IMR-90 (cell line): ENCODE results near the gene STAT5A. TPM values are rescaled to one million over a fixed set of nuclear protein-coding genes. Genes with fewer than 3 reads are reported as not detected.

ENCODE experiments used
- ATAC-seq: fragments of 200-7000 bp; cut with Tn5 transposase; 2 replicates; pipeline ENCODE4 v1.9.1; 2020; ENCODE audit warnings: low read depth, mild to moderate bottlenecking, moderate library complexity
- BruUV-seq: library from RNA; stranded (reverse); fragments of 400-500 nt; replicated peaks from 2 replicates; lab custom pipeline; 2021; lab: Mats Ljungman, UMichigan
- CTCF ChIA-PET: fragments of 300-600 bp; formaldehyde crosslinking; extraction: SDS; loops from one replicate; lab custom pipeline; 2021; ENCODE audit warnings: antibody characterized with exemption; lab: Yijun Ruan, JAX
- POLR2A ChIA-PET: fragments of 300-600 bp; sonication (Branson Sonifier 250); formaldehyde crosslinking; loops from one replicate; lab custom pipeline; 2022; ENCODE audit warnings: antibody characterized with exemption; ENCODE audit not compliant: unreplicated experiment; lab: Charles Lee
- DNase-seq: peaks from one replicate; pipeline ENCODE4 v3.0.0; 2013
- H2AFZ ChIP-seq: replicated peaks from 2 replicates; pipeline ENCODE3; 2013; ENCODE audit warnings: low read length, mild to moderate bottlenecking; ENCODE audit not compliant: poor library complexity
- H2AK5ac ChIP-seq: 2 replicates; pipeline ENCODE4 v1.6.1; 2013; ENCODE audit warnings: low read depth, low read length, inconsistent platforms
- H2AK9ac ChIP-seq: replicated peaks from 2 replicates; pipeline ENCODE3; 2013; ENCODE audit warnings: mild to moderate bottlenecking, low read depth, low read length, moderate library complexity; ENCODE audit not compliant: poor library complexity
- H2BK120ac ChIP-seq: 2 replicates; pipeline ENCODE4 v1.6.1; 2013; ENCODE audit warnings: low read depth, low read length, inconsistent platforms
- H2BK15ac ChIP-seq: 3 replicates; pipeline ENCODE4 v1.6.1; 2013; ENCODE audit warnings: low read depth, low read length, inconsistent platforms
- H2BK20ac ChIP-seq: 2 replicates; pipeline ENCODE4 v1.6.1; 2013; ENCODE audit warnings: low read depth, mild to moderate bottlenecking, inconsistent platforms, low read length, moderate library complexity
- H2BK5ac ChIP-seq: 2 replicates; pipeline ENCODE4 v1.6.1; 2013; ENCODE audit warnings: mild to moderate bottlenecking, low read depth, low read length, inconsistent platforms; ENCODE audit not compliant: poor library complexity, severe bottlenecking
- H3K14ac ChIP-seq: replicated peaks from 2 replicates; pipeline ENCODE4 v1.6.1; 2013; ENCODE audit warnings: low read depth, low read length, inconsistent platforms
- H3K18ac ChIP-seq: 2 replicates; pipeline ENCODE4 v1.6.1; 2013; ENCODE audit warnings: low read depth, low read length, control low read depth
- H3K23ac ChIP-seq: 2 replicates; pipeline ENCODE4 v1.6.1; 2013; ENCODE audit warnings: low read depth, low read length, inconsistent platforms
- H3K27ac ChIP-seq: 2 replicates; pipeline ENCODE4 v1.5.1; 2013; ENCODE audit warnings: mild to moderate bottlenecking, control low read depth, low read length; ENCODE audit not compliant: insufficient read depth
- H3K27me3 ChIP-seq: 2 replicates; pipeline ENCODE4 v1.6.1; 2013; ENCODE audit warnings: low read length; ENCODE audit not compliant: control insufficient read depth, insufficient read depth
- H3K36me3 ChIP-seq: 2 replicates; pipeline ENCODE4 v1.6.1; 2013; ENCODE audit warnings: low read length, mixed read lengths; ENCODE audit not compliant: control insufficient read depth, insufficient read depth
- H3K4ac ChIP-seq: 2 replicates; pipeline ENCODE4 v1.6.1; 2013; ENCODE audit warnings: low read depth, low read length, inconsistent platforms
- H3K4me1 ChIP-seq: 2 replicates; pipeline ENCODE4 v1.6.1; 2013; ENCODE audit warnings: low read length, mixed read lengths; ENCODE audit not compliant: control insufficient read depth, insufficient read depth
- H3K4me2 ChIP-seq: 2 replicates; pipeline ENCODE4 v1.6.1; 2013; ENCODE audit warnings: low read depth, mild to moderate bottlenecking, control low read depth, low read length, moderate library complexity
- H3K4me3 ChIP-seq: 2 replicates; pipeline ENCODE4 v1.5.1; 2013; ENCODE audit warnings: low read depth, mild to moderate bottlenecking, control low read depth, low read length, moderate library complexity; ENCODE audit not compliant: insufficient read depth
- H3K56ac ChIP-seq: 2 replicates; pipeline ENCODE4 v1.6.1; 2013; ENCODE audit warnings: low read length, inconsistent platforms; ENCODE audit not compliant: insufficient read depth; ENCODE audit errors: extremely low read depth
- H3K79me1 ChIP-seq, 2 experiments: 2 replicates each; pipeline ENCODE4 v1.6.1; 2013; ENCODE audit warnings: low read length in 2 of 2, inconsistent platforms in 1 of 2, low read depth in 1 of 2
- H3K9ac ChIP-seq: 2 replicates; pipeline ENCODE4 v1.6.1; 2013; ENCODE audit warnings: low read depth, low read length, control low read depth
- H3K9me1 ChIP-seq: 2 replicates; pipeline ENCODE4 v1.6.1; 2013; ENCODE audit warnings: low read length, inconsistent platforms; ENCODE audit not compliant: insufficient read depth
- H3K9me3 ChIP-seq: 2 replicates; pipeline ENCODE4 v1.6.1; 2013; ENCODE audit warnings: low read length; ENCODE audit not compliant: control insufficient read depth, insufficient read depth
- H4K20me1 ChIP-seq: 2 replicates; pipeline ENCODE4 v1.6.1; 2013; ENCODE audit warnings: low read length, inconsistent platforms; ENCODE audit not compliant: insufficient read depth
- H4K5ac ChIP-seq: 2 replicates; pipeline ENCODE4 v1.6.1; 2013; ENCODE audit warnings: mild to moderate bottlenecking, low read depth, low read length, control low read depth
- H4K8ac ChIP-seq, 2 experiments: 2 replicates each; pipeline ENCODE4 v1.6.1; 2013; ENCODE audit warnings: low read depth in 2 of 2, low read length in 2 of 2, control low read depth in 1 of 2, inconsistent platforms in 1 of 2
- H4K91ac ChIP-seq: 2 replicates; pipeline ENCODE4 v1.6.1; 2013; ENCODE audit warnings: low read depth, low read length, inconsistent platforms; ENCODE audit not compliant: insufficient read depth
- CEBPB ChIP-seq: IDR thresholded peaks from 2 replicates; pipeline ENCODE4 v1.6.1; 2012; ENCODE audit warnings: low read depth, low read length, improper control_type of control experiment
- CHD1 ChIP-seq: IDR thresholded peaks from 2 replicates; pipeline ENCODE4 v1.6.1; 2012; ENCODE audit warnings: low read depth, low read length, improper control_type of control experiment
- MAFK ChIP-seq: IDR thresholded peaks from 2 replicates; pipeline ENCODE4 v1.6.1; 2012; ENCODE audit warnings: low read depth, low read length, improper control_type of control experiment
- MXI1 ChIP-seq: IDR thresholded peaks from 2 replicates; pipeline ENCODE4 v1.6.1; 2012; ENCODE audit warnings: low read depth, mild to moderate bottlenecking, low read length, moderate library complexity, borderline replicate concordance
- POLR2A ChIP-seq: IDR thresholded peaks from 2 replicates; pipeline ENCODE4 v1.6.1; 2012; ENCODE audit warnings: mild to moderate bottlenecking, low read depth, low read length
- SMC3 ChIP-seq: fragments of 150-350 bp; IDR thresholded peaks from 2 replicates; pipeline ENCODE4 v1.6.1; 2016; ENCODE audit warnings: low read depth, mild to moderate bottlenecking, antibody characterized with exemption, low read length, moderate library complexity
- WGBS, 2 experiments: methylation state at CpG; one replicate each; pipeline versions ENCODE4 v1.1.5 to v1.1.7; 2013; ENCODE audit warnings: missing lambda C conversion rate in 2 of 2; ENCODE audit not compliant: insufficient read length in 1 of 2; ENCODE audit errors: extremely low coverage in 2 of 2; 5-methylcytosine and 5-hydroxymethylcytosine counted together
- dilution Hi-C: fragments of 300-500 bp; cut with HindIII; formaldehyde crosslinking; loops from one replicate; pipeline ENCODE4 v1.14.3; 2018; ENCODE audit warnings: low sequenced_read_pairs; ENCODE audit not compliant: unreplicated experiment
- in situ Hi-C: fragments of 300-500 bp; cut with MboI; formaldehyde crosslinking; loops from 3 replicates; pipeline ENCODE4 v1.14.3; 2019; ENCODE audit warnings: low sequenced_read_pairs, inconsistent platforms, mixed read lengths
- intact Hi-C: fragments of 100-400 bp; cut with micrococcal nuclease; formaldehyde crosslinking; loops from 2 replicates; pipeline ENCODE4 v1.10.0; 2022
- polyA plus RNA-seq, 3 experiments: library from polyadenylated mRNA; depleted of rRNA; stranded (reverse); fragments of >200 nt; gene quantifications; 2 replicates each; pipeline ENCODE4 v1.2.3, GENCODE V29; 2012; ENCODE audit warnings: low replicate concordance in 1 of 3
- total RNA-seq: library from RNA; depleted of rRNA; stranded (reverse); fragments of >200 nt; gene quantifications from 2 replicates; pipeline ENCODE4 v1.2.3, GENCODE V29; 2012

STAT5A gene
- total and polyA plus RNA-seq, 2 of the 4 experiments (the other 2 are of a cell fraction) = 1.3 to 1.4 TPM

GRCh38 chr17:42321555-42321954 lies 33.3 kb downstream of the STAT5A start:
- Histone ChIP-seq H3K27ac (peak overlapping the region; percentile 16; the same call in 1 of the 2 replicates), H2BK15ac (no peak overlapping the region), H3K18ac (no peak overlapping the region), H3K36me3 (peaks cover 66% of the 10 kb centered on the region), H3K9ac (no peak overlapping the region), H3K4me2 (no peak overlapping the region), H4K5ac (no peak overlapping the region), H4K8ac (no peak overlapping the region), H3K4me1 (peaks cover 13% of the 10 kb centered on the region), H3K27me3 (no peaks in the 10 kb centered on the region), H3K4ac (peak overlapping the region; percentile 45; the same call in 1 of the 2 replicates), H2AK9ac (peak overlapping the region; percentile 68), H3K23ac (0 out of 2 replicates have a peak overlapping the region, but pooled peaks have one; percentile 78), H3K9me1 (peaks cover 29% of the 10 kb centered on the region), H3K14ac (0 out of 2 replicates have a peak overlapping the region, but pooled peaks have one; percentile 30), H3K9me3 (no peaks in the 10 kb centered on the region), H3K79me1 (peaks cover 28 to 76% of the 10 kb centered on the region in 2 experiments; a peak in 3 of 4 replicates), H2BK20ac (no peak overlapping the region), H4K91ac (no peak overlapping the region), H3K4me3 (no peak overlapping the region), H2AK5ac (no peak overlapping the region; the same call in 1 of the 2 replicates), H2BK120ac (no peak overlapping the region), H2AFZ (no peak overlapping the region), H4K20me1 (peaks cover 18% of the 10 kb centered on the region; the same call in 1 of the 2 replicates), H2BK5ac (no peak overlapping the region), H3K56ac (no peak overlapping the region)
- CTCF ChIA-PET = interaction anchor here (0.7 to 1.4 kb wide), 3 partner anchors 47 to 81 kb away, joined by 3 to 5 read pairs (median 3); no protein-coding TSS in a partner anchor
- POLR2A ChIA-PET = no interaction called here
- no peak for DNase-seq
- TF ChIP-seq CHD1 (no peak), CEBPB (no peak), MXI1 (no peak), SMC3 (no peak), POLR2A (no peak), MAFK (no peak)
- 100% methylated on average over 2 of the region's 4 CpGs; no CpG with 5 or more reads in 1 of the 2 experiments for WGBS, 2 experiments
- dilution Hi-C loops = no loop called here
- intact Hi-C loops = loop anchor here (5.0 kb wide), 1 partner anchor 101 kb away; the partner anchor contains the start of gene CAVIN1
- in situ Hi-C loops = loop anchor here (5.0 kb wide), 2 partner anchors 81 to 201 kb away; no protein-coding TSS in a partner anchor
- ATAC-seq = no peak
- no TSS peak for BruUV-seq
